Esophagus squamous epithelium (tissue), 4 donors: ENCODE measurements around the gene BTNL3.

Experiments
- POLR2A ChIP-seq, 4 donors: fragments of 450-650 bp; IDR thresholded peaks; one replicate each; pipeline ENCODE4 v1.6.1; 2017; ENCODE audit warnings: antibody characterized with exemption in 4 of 4, mild to moderate bottlenecking in 4 of 4, moderate library complexity in 3 of 4
- TF ChIP-seq, protein P1 (sequence below), 6 experiments: fragments of 450-650 bp in 4 of 6; fragments of 200-600 bp in 2 of 6; sonication (generic) in 2 of 6; IDR thresholded peaks; one replicate each; pipeline ENCODE4 v1.5.1; 2016 to 2019; ENCODE audit warnings: antibody characterized with exemption in 6 of 6, mild to moderate bottlenecking in 4 of 6, moderate library complexity in 4 of 6

DNA sequence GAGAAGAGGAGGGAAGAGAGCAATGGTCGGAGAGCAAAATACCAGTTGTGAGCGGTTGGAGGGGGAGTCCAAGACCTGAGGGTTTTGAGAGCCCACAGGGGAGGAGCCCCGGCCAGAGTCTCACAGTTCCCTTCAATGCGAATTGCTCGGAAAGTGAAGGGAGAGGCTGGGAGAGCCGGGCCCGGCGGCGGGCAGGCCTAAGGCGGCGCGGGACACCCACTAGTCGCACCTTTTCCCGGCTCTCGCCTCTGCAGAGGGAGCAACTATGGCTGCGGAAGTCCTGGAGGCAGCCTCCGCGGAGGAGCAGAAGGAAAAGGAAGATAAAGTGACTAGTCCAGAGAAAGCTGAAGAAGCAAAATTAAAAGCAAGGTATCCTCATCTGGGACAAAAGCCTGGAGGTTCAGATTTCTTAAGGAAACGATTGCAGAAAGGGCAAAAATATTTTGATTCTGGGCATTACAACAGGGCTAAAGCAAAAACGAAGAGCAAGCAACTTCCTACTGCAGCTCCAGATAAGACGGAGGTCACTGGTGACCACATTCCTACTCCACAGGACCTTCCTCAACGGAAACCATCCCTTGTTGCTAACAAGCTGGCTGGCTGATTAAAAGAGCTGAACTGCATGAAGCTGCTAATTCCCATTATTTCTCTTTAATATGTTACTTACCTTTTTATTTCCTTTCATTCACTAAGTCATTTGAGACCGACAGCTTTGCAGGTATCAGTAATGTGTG, 6.5 kb upstream of the BTNL3 start:
- TF ChIP-seq, protein P1, sequence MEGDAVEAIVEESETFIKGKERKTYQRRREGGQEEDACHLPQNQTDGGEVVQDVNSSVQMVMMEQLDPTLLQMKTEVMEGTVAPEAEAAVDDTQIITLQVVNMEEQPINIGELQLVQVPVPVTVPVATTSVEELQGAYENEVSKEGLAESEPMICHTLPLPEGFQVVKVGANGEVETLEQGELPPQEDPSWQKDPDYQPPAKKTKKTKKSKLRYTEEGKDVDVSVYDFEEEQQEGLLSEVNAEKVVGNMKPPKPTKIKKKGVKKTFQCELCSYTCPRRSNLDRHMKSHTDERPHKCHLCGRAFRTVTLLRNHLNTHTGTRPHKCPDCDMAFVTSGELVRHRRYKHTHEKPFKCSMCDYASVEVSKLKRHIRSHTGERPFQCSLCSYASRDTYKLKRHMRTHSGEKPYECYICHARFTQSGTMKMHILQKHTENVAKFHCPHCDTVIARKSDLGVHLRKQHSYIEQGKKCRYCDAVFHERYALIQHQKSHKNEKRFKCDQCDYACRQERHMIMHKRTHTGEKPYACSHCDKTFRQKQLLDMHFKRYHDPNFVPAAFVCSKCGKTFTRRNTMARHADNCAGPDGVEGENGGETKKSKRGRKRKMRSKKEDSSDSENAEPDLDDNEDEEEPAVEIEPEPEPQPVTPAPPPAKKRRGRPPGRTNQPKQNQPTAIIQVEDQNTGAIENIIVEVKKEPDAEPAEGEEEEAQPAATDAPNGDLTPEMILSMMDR (IDR thresholded peaks at IDR 0.05), result no peak
- TF ChIP-seq POLR2A (IDR thresholded peaks at IDR 0.05), result no peak
